Skeletal muscle cell (primary cell): Measurements from ENCODE around the gene UROS.
A peak's percentile ranks its signal among the peaks of the same experiment; 100 is the strongest.

Experiments used
- DNase-seq: peaks from one replicate; pipeline ENCODE4 v3.0.0-alpha.2; 2010; ENCODE audit warnings: low read depth
- H3K4me3 ChIP-seq: 2 replicates; pipeline ENCODE4 v1.5.1; 2011; ENCODE audit warnings: low read depth, mild to moderate bottlenecking, control low read depth, low read length, moderate library complexity

Gene UROS

DNA sequence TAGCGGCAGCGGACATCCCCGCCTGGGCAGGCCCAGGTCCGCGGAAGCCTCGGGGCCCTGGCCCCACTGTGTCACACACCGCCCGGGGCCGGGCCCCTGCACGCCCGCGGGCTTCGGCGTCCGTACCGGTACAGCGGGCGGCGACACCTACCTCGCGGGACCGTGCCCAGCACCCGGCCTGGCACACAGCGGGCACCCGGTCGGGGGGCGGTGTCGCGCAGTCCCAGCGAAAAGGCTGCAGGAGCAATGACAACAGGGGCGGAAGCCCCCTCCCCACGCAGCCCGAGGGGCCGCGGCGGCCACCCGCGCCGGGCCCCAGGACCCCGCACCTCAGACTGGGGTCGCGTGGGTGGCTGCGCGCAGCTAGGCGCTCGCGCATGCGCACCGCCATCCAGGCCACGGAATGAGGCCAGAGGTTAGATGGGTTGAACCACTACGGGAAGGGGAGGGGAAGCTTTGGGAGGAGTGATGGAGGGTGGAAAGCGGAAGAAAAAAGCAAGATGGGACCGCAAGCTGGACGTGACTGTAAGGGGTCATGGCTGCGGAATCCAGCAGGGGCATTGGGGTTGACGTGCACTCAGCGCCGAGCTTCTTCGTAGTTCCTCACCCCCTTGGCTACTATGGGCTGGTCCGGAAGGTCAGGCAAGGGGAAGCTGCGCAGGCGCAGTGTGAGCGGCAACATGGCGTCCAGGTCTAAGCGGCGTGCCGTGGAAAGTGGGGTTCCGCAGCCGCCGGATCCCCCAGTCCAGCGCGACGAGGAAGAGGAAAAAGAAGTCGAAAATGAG lies at the start of gene UROS, which contains the start of gene BCCIP:
Gene UROS (minus strand): TSS at position 381 of the 785 bp plus-strand sequence. CDS start 6,759 bp downstream, outside the sequence.
Gene BCCIP (plus strand): TSS at position 669 of the 785 bp plus-strand sequence. CDS start 12 bp downstream, at position 681.
- peak within 1 kb of the TSS; percentile 81 for H3K4me3 ChIP-seq
- peak; percentile 55 for DNase-seq

DNA sequence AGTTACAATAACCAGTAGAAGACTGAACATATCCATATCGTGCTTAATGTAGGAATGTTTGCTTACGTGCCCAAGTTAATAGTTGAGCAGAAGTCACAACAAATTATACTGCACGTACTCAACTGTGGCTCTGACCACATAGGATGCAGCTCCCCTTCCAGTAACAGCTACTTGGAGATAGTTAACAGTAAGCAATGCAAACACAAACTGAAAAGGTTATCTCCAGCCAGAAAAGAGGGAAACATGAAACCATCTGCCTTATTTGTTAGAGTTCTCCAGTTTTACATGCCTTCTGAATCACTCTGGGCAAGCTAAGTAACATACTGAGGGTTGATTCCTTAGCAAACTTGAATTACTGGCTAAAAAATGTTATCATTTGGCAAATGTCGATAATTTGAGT lies 48.3 kb upstream of the UROS start:
- no peak overlapping the region for H3K4me3 ChIP-seq
- DNase-seq: no peak

DNA sequence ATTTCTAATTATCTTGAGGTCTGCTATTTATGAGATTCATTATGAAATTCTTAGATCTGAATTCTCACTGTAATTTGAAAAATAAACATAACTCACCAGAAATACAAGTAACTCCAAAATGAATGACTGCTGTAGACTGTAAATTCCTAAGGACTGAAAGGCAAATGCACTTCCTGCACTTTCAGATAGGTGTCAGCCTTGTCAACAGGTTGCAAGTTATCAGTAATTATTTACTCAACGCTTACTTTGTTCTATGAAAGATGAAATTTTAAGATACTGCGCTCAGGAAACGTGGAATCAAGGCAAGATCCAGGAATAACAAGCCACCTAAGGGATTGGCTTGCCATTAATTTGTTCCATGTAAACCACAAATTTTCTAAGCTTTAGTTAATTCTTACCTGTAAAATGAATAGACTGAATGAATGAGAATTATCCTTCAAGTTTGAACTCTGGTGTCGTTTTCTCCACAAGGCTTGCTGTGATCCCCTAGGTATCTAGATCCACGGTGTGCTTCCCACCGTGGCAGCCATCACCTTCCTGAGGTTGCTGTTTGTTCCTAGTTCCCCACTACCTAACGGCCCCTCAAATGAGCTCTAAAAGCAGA lies 45.4 kb upstream of the UROS start:
- no peak for DNase-seq
- no peak overlapping the region for H3K4me3 ChIP-seq

DNA sequence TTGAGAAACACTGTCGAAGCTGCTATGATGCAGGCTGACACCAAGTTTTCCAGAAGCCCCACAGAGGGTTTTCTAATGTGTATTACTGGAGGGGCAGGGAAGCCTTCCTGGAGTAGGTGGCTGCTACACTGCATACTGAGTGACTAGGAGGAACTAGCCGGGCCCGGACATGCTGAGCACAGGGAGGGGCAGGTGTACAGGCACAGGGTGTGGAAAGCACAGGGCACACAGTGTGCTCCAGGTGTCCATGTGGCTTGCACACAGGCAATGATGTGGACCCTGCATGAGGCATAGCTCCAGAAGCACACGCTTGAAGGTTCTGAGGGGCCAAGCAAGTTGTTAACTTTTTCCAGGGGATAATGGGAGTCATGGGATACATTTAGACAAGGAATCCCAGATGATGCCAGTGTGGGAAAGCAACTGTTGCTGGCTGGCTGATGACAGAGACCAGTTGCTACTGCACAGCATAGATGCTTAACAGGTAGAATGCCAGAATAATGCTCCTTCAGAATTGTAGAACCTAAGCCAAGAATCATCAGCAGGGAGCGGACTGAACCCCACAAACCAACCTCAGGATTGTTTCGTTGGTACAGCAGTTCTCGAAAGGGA lies 43.5 kb upstream of the UROS start:
- no peak for DNase-seq
- no peak overlapping the region for H3K4me3 ChIP-seq

DNA sequence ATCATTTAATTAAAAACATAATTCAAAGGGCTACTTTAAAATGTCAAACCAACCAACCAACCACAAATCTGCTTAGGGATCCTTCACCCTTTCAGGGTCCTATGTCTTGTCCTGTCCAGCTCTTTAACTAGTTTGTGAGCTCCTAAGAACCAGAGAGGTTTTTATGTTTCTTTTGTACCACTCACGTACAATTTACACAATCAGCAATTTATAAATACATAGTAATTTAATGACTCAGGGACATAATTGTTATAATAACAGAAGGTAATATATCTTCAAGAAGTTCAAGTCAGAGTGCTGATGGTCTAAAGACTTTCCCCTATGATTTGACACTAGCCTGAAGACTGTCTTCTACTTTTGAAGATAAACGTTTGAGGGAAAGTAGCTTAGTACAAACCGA lies 42.1 kb upstream of the UROS start:
- no peak overlapping the region for H3K4me3 ChIP-seq
- DNase-seq: no peak

DNA sequence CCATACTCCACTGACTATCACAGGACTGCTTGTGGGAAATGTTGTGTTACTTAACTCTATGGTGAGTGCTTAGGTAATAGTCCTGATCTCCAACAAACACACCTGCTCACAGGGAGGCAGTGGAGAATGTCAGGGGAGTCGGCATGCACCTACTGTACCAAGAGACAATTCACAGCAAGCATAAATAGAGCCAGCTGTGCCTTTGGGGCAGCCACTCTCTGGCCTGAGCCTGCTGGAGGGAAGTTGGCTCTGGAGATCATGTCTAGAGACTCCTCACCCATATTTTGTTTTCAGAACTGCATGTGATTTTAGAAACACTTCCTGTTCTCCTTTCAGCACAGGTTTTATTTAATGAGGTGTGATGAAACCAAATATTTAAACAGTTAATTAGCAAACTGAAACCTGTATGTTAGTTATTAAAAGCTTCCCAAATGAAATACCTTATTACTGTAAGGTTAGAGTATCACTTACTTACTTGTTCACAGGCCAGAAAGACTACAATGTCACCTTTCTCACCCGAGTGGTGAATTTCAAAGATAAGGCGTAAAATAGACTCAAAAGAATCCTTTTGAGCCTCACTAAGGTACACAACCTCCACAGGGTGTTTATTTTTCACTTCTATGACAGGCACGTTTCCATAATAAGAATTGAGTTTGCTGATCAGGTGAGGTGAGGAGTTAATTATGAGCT lies 36.2 kb upstream of the UROS start:
- DNase-seq: no peak

DNA sequence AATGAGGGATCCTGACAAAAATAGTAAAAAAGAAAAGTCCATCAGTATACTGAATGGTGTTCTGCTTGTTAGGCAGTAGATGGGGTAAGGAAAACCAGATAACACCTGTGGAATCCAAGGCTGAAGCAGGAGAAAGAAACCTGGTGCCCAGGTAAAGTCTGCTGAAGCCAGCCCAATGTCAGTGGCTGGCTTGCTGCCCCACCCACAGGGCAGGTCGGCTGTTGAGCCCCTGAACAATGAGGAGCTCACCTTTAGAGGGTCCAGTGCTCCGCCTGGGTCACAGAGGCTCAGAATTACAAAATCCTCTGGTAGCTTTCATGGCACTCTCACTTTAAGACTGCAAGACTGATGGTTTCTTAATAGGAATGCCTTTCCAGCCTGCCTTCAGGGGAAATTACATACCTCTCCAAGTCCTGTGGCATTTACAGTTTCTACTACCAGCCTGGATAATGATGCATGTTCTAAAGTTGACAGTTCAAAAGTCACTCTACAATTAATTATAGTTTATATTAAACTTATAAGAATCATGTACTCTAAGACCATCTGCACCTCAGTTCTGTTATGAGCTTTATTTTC lies 34.2 kb upstream of the UROS start:
- DNase-seq: no peak
- no peak overlapping the region for H3K4me3 ChIP-seq

More for the DNA sequence above, 36.2 kb upstream of the UROS start:
- no peak overlapping the region for H3K4me3 ChIP-seq

DNA sequence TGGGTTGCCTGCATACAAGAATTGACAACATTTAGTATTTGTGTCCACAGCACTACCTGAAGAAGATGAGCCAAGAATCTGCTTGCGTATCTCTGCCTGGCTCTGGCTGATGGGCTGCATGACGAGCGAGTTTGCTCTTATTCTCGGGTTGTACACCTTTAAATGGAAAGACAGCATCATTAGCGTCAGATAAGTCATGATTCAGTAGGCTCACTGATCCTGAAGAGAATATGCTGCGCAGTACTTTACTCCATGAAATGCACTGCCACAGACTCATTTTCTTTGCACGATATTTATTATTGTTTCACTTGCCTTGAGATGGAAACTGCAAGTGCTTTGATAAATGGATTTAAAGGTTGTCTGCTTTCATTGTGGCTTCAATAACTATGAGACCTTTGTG lies 29.4 kb upstream of the UROS start:
- H3K4me3 ChIP-seq: no peak overlapping the region
- no peak for DNase-seq

DNA sequence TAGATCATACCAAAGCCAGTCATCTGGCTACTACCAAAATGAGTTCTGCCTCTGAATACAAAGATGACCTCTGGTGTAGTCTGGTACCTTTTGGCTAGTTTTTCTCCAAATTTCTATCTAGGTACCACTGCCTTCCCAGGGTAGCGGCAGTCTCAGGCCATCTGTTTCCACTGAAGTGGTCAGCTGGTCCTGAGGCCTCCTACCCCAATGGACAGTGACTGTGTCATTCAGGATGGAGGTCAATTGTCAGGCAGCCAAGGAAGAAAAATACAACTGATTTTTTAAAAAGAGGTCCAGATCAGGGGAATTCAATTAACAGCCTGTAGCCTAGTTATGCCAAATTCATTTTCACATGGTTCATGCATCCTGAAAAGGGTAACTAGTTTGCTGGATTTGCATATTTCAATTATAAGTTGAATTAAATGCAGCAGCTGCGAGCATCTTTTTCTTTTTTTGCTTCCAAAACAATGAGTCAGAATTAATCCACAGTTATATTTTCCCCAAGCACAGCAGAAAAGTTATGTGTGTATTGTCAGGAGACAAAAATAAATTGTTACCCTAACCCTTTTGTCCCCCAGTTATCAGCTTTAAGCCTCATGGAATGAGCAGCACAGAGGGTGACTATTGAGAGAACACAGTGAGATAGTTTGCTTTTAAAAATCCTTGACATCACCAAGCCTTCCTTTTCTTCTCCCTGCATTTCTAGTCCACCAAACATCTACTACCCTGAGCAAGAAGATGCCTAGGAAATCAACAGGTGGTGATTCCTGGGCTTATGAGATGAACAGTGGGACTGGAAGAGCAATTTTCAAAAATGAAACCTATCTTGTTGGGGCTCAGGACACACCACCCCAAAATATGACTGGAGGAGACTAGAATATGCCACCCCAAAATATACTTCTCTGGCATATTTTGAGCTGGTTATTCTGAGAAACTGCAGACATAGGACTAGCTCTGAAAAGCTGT lies 28.0 kb upstream of the UROS start:
- DNase-seq: no peak
- H3K4me3 ChIP-seq: no peak overlapping the region

DNA sequence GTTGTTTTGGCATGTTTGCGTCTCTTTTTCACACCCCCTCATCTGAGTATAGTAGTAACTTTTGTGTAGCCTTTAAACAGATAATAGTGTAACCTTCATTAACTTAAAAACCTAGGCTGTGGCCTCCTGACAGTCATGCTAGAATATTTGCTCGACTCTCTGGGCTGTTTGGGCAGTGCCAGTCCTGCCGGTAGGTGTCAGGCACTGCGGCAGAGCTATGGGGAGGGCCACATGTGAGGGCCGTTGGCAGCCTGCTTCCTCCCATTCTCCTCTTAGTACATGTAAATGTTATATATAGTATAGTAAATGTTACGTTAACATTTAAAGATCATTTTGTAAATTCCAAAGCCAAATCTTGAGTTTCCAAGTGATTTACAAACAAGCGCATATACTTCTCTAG lies 26.4 kb upstream of the UROS start:
- no peak for DNase-seq
- no peak overlapping the region for H3K4me3 ChIP-seq

DNA sequence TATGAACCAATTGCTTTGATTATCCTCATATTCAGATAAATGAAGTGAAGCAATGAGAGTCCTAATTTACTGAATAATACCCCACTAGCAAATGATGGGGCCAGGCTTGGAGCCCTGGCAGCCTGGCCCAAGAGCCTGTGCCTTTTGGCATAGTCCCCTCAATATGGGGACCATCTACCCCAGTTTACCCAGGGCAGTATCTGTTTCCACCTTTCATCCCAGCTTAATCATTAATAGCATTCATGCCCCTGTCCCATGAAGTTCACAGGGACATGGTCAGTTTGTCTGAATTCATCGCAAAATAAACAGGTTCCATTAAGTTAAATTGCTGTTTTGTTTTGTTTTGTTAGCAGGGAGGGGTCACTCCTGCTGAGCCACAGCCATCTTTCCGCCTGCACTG lies 25.8 kb upstream of the UROS start:
- H3K4me3 ChIP-seq: no peak overlapping the region
- DNase-seq: no peak

DNA sequence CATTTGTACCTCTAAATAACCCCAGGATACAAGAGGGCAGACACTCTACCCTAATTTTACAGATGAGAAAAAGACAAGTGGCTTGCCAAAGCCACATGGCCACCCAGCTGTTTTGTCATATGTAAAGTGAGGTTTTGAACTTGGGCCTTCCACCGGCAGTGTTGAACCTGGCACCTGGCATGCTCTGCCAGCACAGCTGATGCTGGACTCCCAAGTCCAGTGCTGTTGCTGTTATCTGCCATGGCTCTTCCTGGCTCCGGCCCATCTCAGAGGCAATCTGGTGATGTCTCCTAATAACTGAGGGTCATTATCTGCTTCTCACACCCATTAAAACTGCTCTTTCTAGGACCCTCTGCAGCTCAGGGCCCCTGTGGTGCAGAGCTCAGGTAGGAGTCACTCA lies 25.3 kb upstream of the UROS start:
- no peak for DNase-seq
- no peak overlapping the region for H3K4me3 ChIP-seq

DNA sequence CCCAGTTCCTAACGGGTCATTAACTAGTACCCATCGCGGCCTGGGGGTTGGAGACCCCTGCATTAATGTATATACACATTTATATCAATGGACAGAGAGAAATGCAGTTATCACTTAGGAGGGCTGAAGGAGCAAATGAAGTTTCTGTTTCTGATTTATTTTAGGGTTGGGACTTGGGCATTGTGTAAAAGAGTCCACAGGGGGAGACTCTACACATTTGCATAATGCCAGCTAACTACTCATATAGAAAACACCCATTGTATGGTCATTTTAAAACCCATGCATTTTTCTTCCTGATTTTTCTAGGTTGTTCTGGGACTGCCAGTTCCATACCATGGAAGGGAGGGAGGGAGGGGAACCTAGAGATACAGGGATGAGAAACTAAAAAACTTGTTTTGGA lies 23.8 kb upstream of the UROS start:
- no peak overlapping the region for H3K4me3 ChIP-seq
- DNase-seq: no peak

DNA sequence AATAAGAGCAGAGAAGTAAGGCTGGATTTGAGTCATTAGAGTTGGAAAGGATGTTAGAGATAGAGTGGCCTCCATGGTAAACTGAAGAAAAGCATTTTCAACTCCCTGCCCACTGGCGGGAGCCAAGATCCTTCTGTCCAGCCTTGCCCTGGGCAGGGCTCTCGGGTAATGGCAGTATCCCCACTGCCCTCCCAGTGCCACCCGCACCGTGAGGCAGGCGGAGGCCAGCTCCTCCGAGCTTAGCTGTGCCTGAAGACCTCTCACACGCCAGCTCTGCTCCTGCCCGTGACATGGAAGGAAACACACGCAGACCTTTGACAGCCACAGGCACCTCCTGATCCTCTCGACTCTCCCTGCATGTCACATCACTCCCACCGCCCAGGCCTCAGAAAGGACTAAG lies 22.6 kb upstream of the UROS start:
- DNase-seq: no peak
- H3K4me3 ChIP-seq: no peak overlapping the region

DNA sequence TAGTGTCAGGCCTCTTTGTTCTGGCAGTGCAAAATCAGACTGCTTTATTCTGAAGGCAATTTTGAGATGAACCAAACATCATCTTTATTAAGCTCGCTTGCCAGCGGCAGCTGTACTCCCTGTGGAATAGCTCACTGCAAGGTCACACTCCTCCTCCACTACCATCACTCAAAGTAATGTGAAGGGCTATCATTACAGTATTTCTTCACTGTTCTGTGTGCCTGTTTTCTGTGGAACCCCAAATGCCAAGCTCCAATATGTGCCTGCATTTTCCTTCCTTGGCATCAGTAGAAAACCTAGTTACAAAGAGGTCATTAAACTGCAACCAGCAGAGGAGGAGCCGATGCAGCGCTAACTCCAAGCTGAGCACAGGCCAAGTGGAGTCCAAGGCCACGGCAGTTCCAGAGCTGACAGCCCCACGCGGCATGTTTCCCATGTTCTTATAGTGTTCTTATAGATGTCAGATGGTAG lies 21.7 kb upstream of the UROS start:
- no peak for DNase-seq

DNA sequence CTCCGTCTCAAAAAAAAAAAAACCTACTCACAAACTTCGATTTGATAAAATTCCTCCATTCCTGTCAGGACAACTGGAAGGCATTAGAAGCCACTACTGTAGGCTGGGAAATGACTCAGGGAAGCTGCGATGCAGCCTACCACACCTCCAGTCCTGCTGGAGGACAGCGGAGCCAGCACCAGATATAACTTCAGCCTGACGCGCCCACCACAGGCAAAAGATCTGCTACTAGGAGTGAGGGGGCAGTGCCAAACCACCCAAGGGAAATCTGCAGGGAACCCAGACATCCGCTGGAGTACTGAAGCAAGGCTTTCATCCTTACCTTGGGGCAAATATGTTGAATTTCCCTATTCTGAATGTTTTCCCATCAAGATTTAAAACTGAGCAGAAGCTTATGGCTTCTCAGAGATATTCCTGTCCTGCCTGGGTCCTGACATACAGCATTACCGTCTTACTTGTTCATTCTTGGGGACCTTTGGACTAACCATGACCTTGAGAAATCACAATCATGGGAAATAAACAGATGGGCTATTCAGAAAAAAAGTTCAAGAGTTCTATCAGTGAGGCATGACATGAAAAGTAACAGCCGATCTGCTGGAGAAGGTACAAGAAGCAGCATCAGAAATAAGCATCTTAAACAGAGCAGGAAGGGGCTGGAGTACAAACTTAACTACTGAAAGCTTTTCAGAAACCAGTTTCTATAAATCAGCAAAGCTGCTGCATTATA lies 20.7 kb upstream of the UROS start:
- no peak for DNase-seq
- no peak overlapping the region for H3K4me3 ChIP-seq

More for the DNA sequence above, 21.7 kb upstream of the UROS start:
- no peak overlapping the region for H3K4me3 ChIP-seq

DNA sequence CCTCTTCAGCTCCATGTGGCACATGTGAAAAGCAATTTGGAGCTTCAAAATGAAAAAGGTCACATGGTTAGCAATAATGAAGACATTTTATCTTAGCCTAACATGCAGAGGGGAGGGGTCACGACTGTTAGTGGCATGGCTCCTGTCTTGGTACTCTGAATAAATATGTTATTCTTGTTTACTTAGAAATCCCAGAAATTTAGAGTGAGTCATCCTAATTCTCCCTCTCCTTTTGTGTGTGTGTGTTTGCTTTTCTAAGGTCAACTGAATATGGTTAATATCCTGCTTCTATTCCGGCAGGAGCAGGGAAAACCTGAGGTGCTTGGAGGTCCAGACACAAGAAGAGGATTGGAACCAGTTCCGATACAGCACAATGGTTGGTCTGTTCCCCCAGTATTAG lies 17.9 kb upstream of the UROS start:
- DNase-seq: no peak
- no peak overlapping the region for H3K4me3 ChIP-seq

DNA sequence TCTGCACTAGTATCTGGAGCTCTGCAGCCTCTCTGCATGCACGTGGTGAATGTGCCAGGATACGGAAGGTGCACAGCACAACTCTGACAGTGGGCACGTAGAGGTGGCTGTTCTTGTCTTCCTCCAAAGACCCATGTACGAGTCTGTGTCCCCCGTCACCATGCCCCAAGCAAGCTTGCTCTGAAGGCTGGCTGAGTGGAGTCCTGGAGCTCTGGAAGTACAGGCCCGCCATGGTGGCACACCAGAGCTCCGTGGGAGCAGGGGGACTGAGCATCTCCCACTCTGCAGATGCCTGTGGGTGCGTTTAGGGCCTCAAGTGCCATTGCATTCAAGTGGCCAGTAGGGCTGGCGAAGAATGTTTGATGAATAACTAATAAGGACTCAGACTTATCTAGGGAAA lies 17.3 kb upstream of the UROS start:
- DNase-seq: no peak
- no peak overlapping the region for H3K4me3 ChIP-seq
